GM10266 (cell line): ENCODE measurements around the gene PAPPA2.

Source experiments
- DNase-seq: peaks from one replicate; pipeline ENCODE4 v3.0.0; 2012; ENCODE audit errors: extremely low spot score
- CTCF ChIP-seq: IDR thresholded peaks from 2 replicates; pipeline ENCODE4 v1.5.1; 2012; ENCODE audit warnings: mild to moderate bottlenecking, low read depth; ENCODE audit not compliant: control insufficient read depth, insufficient read depth; ENCODE audit errors: missing control alignments

The PAPPA2 gene

GRCh38 chr1:176791906-176792305, 328.9 kb downstream of the PAPPA2 start:
- DNase-seq: no peak
- TF ChIP-seq CTCF: no peak

- TF ChIP-seq CTCF: no peak
- DNase-seq: no peak
Measured at GRCh38 chr1:176794897-176795508, 332.0 kb downstream of the PAPPA2 start.

GRCh38 chr1:176795929-176796328, 333.0 kb downstream of the PAPPA2 start:
- TF ChIP-seq CTCF: no peak
- DNase-seq: no peak

GRCh38 chr1:176796583-176796982, 333.6 kb downstream of the PAPPA2 start:
- DNase-seq: no peak
- no peak for TF ChIP-seq CTCF

GRCh38 chr1:176799327-176799726, 336.4 kb downstream of the PAPPA2 start:
- no peak for TF ChIP-seq CTCF
- DNase-seq: no peak

- no peak for DNase-seq
- TF ChIP-seq CTCF: no peak
Measured at GRCh38 chr1:176800978-176801513, 338.1 kb downstream of the PAPPA2 start.

GRCh38 chr1:176801514-176802020, 338.6 kb downstream of the PAPPA2 start:
- no peak for DNase-seq
- TF ChIP-seq CTCF: no peak
